GM19438 (cell line): ENCODE measurements around the gene TMBIM6.

Experiments
- ATAC-seq: cut with Tn5 transposase; IDR thresholded peaks from one replicate; pipeline ENCODE4 v1.9.1; 2021; ENCODE audit warnings: low read depth; ENCODE audit not compliant: unreplicated experiment

The TMBIM6 gene

GRCh38 chr12:49795654-49796105 lies 54.3 kb downstream of the TMBIM6 start:
- no peak for ATAC-seq

- ATAC-seq, result no peak
These were observed 54.8 kb downstream of the TMBIM6 start for GRCh38 chr12:49796155-49796554.

GRCh38 chr12:49796606-49797448 lies 55.5 kb downstream of the TMBIM6 start:
- no peak for ATAC-seq

- no peak for ATAC-seq
These were observed 56.1 kb downstream of the TMBIM6 start for GRCh38 chr12:49797449-49797776.

- no peak for ATAC-seq
These were observed 56.9 kb downstream of the TMBIM6 start for GRCh38 chr12:49798248-49798647.

GRCh38 chr12:49798934-49799333 lies 57.6 kb downstream of the TMBIM6 start:
- ATAC-seq, result no peak

- no peak for ATAC-seq
These were observed 59.2 kb downstream of the TMBIM6 start for GRCh38 chr12:49800421-49801140.

- ATAC-seq, result no peak
These were observed 60.0 kb downstream of the TMBIM6 start for GRCh38 chr12:49801141-49802063.

GRCh38 chr12:49803693-49804450 lies 62.5 kb downstream of the TMBIM6 start:
- ATAC-seq, result no peak

GRCh38 chr12:49804821-49805220 lies 63.5 kb downstream of the TMBIM6 start:
- ATAC-seq, result no peak

- no peak for ATAC-seq
These were observed 64.1 kb downstream of the TMBIM6 start for GRCh38 chr12:49805409-49805808.

- ATAC-seq, result no peak
These were observed 65.0 kb downstream of the TMBIM6 start for GRCh38 chr12:49806321-49806813.

- ATAC-seq, result no peak
These were observed 65.5 kb downstream of the TMBIM6 start for GRCh38 chr12:49806877-49807276.

GRCh38 chr12:49807991-49808580 lies 66.7 kb downstream of the TMBIM6 start:
- ATAC-seq, result no peak

- ATAC-seq, result no peak
These were observed 67.5 kb downstream of the TMBIM6 start for GRCh38 chr12:49808686-49809380.

- no peak for ATAC-seq
These were observed 68.1 kb downstream of the TMBIM6 start for GRCh38 chr12:49809381-49809905.

GRCh38 chr12:49809906-49810389 lies 68.6 kb downstream of the TMBIM6 start:
- no peak for ATAC-seq

- ATAC-seq, result no peak
These were observed 69.8 kb downstream of the TMBIM6 start for GRCh38 chr12:49811136-49811535.
